Fibroblast of lung (primary cell): ENCODE results near the gene STMP1.

Source experiments
- CTCF ChIP-seq, 2 donors: IDR thresholded peaks in 1 of 2; conservative IDR thresholded peaks in 1 of 2; 1 replicate in 1 of 2; 2 replicates in 1 of 2; pipeline ENCODE4 v1.5.1; 2011 to 2012; ENCODE audit warnings: low read length in 2 of 2, control low read depth in 1 of 2, inconsistent platforms in 1 of 2, low read depth in 1 of 2, mild to moderate bottlenecking in 1 of 2
- EZH2 ChIP-seq: IDR thresholded peaks from 2 replicates; pipeline ENCODE4 v1.5.1; 2012; ENCODE audit warnings: low read length, control low read depth, mild to moderate bottlenecking; ENCODE audit errors: missing control alignments

GRCh38 chr7:135712182-135712782, 50.0 kb downstream of the STMP1 start:
- TF ChIP-seq CTCF (conservative IDR thresholded peaks at IDR 0.05 in 1 of 2, IDR thresholded peaks at IDR 0.05 in 1 of 2; ENCODE audit: low read depth in 1 of 2, low read length in 2 of 2) (no peak), EZH2 (no peak)
